HepG2 (cell line): ENCODE measurements around the gene SYT15B. TPM values are rescaled to one million over a fixed set of nuclear protein-coding genes. Genes with fewer than 3 reads are reported as not detected.
"Not testable (repeated sequence)": the region's sequence is repeated elsewhere in the genome, so short reads cannot be mapped to it uniquely, and the experiment has no call there.

ENCODE experiments used
- ATAC-seq: fragments of 200-7000 bp; cut with Tn5 transposase; 3 replicates; pipeline ENCODE4 v1.9.1; 2020; ENCODE audit warnings: mild to moderate bottlenecking, moderate library complexity
- BruUV-seq: library from RNA; stranded (reverse); fragments of 400-500 nt; replicated peaks from 2 replicates; lab custom pipeline; 2021; lab: Mats Ljungman, UMichigan
- CTCF ChIA-PET: fragments of 300-600 bp; formaldehyde crosslinking; extraction: SDS; loops from one replicate; lab custom pipeline; 2021; ENCODE audit warnings: low total read pairs, inconsistent platforms, low intra/inter-chr PET ratio; lab: Yijun Ruan, JAX
- POLR2A ChIA-PET: fragments of 350-600 bp; sonication (Branson Sonifier 250); formaldehyde crosslinking; loops from one replicate; lab custom pipeline; 2020; ENCODE audit warnings: antibody characterized with exemption, inconsistent platforms; lab: Yijun Ruan, JAX
- DNase-seq: peaks from one replicate; pipeline ENCODE4 v3.0.0-alpha.2; 2015; ENCODE audit warnings: low spot score
- FAIRE-seq: peaks from 3 replicates; lab custom pipeline; 2011; peaks lifted over from hg19 to GRCh38; lab: Jason Lieb, UNC
- H2AFZ ChIP-seq: one replicate; pipeline ENCODE4 v1.6.1; 2011; ENCODE audit warnings: low read length, inconsistent platforms
- H3K27ac ChIP-seq: fragments of 300-600 bp; 3 replicates; pipeline ENCODE4 v1.8.0; 2011; ENCODE audit warnings: mixed run types, mild to moderate bottlenecking, mixed read lengths, low read length, inconsistent platforms; ENCODE audit not compliant: insufficient read depth; ENCODE audit errors: extremely low read length
- H3K27me3 ChIP-seq, 2 experiments: fragments of 200-600 bp in 1 of 2; 2 replicates in 1 of 2; 3 replicates in 1 of 2; pipeline versions ENCODE4 v1.6.0 to v1.8.0; 2011; ENCODE audit warnings: low read length in 2 of 2, mild to moderate bottlenecking in 2 of 2, moderate library complexity in 2 of 2, inconsistent platforms in 1 of 2; ENCODE audit not compliant: insufficient read depth in 2 of 2, control insufficient read depth in 1 of 2
- H3K36me3 ChIP-seq, 2 experiments: fragments of 200-600 bp in 1 of 2; replicated peaks in 1 of 2; 2 replicates in 1 of 2; 3 replicates in 1 of 2; pipeline versions ENCODE4 v1.5.1 to v1.8.0; 2011; ENCODE audit warnings: low read length in 2 of 2, inconsistent platforms in 1 of 2; ENCODE audit not compliant: insufficient read depth in 2 of 2, control insufficient read depth in 1 of 2
- H3K4me1 ChIP-seq: 2 replicates; pipeline ENCODE4 v1.5.1; 2012; ENCODE audit warnings: low read length, inconsistent platforms; ENCODE audit not compliant: insufficient read depth
- H3K4me2 ChIP-seq: 2 replicates; pipeline ENCODE4 v1.6.0; 2011; ENCODE audit warnings: low read depth, low read length, inconsistent platforms
- H3K4me3 ChIP-seq, 3 experiments: fragments of 200-600 bp in 1 of 3; sonication (generic), shearing (Covaris generic) in 1 of 3; replicated peaks in 1 of 3; 2 replicates each; pipeline ENCODE4 v1.5.1; 2011 to 2016; ENCODE audit warnings: low read length in 3 of 3, inconsistent platforms in 2 of 3, low read depth in 2 of 3, mild to moderate bottlenecking in 2 of 3, control low read depth in 1 of 3, mixed read lengths in 1 of 3; ENCODE audit not compliant: insufficient read depth in 1 of 3
- H3K79me2 ChIP-seq: one replicate; pipeline ENCODE4 v1.6.1; 2011; ENCODE audit warnings: low read length, inconsistent platforms; ENCODE audit not compliant: insufficient read depth
- H3K9ac ChIP-seq: 2 replicates; pipeline ENCODE4 v1.6.0; 2011; ENCODE audit warnings: mild to moderate bottlenecking, low read depth, low read length, inconsistent platforms; ENCODE audit not compliant: insufficient read depth
- H3K9me3 ChIP-seq: 2 replicates; pipeline ENCODE4 v1.5.1; 2012; ENCODE audit warnings: mild to moderate bottlenecking, low read length
- H4K20me1 ChIP-seq: 2 replicates; pipeline ENCODE4 v1.6.0; 2011; ENCODE audit warnings: inconsistent platforms, mild to moderate bottlenecking, low read length, moderate library complexity; ENCODE audit not compliant: insufficient read depth
- HNF4A ChIP-seq: sonication (generic); formaldehyde crosslinking; IDR thresholded peaks from 2 replicates; pipeline ENCODE4 v1.4.0; 2020; ENCODE audit warnings: missing genetic modification reagents
- NR2F6 ChIP-seq, 2 experiments: IDR thresholded peaks; 2 replicates each; pipeline ENCODE4 v1.6.1; 2016; ENCODE audit warnings: antibody characterized with exemption in 1 of 2, mild to moderate bottlenecking in 1 of 2
- SALL1 ChIP-seq: sonication (generic); formaldehyde crosslinking; IDR thresholded peaks from 2 replicates; pipeline ENCODE4 v1.8.0; 2022; ENCODE audit warnings: mild to moderate bottlenecking, missing genetic modification reagents
- WGBS: methylation state at CpG from one replicate; pipeline ENCODE4 v1.1.6; 2017; ENCODE audit warnings: low lambda C conversion rate; 5-methylcytosine and 5-hydroxymethylcytosine counted together
- in situ Hi-C: cut with HindIII; loops from 2 replicates; pipeline ENCODE4 v1.10.0; 2017; ENCODE audit warnings: low pct_unique_long_range_greater_than_20kb; ENCODE audit not compliant: extremely low pct_ligation_motif_present
- intact Hi-C: fragments of 100-400 bp; cut with micrococcal nuclease; formaldehyde crosslinking; loops from one replicate; pipeline ENCODE4 v1.10.0; 2022; ENCODE audit not compliant: unreplicated experiment
- polyA plus RNA-seq, 8 experiments: library from polyadenylated mRNA; depleted of rRNA in 3 of 8; stranded (reverse) in 7 of 8; unstranded in 1 of 8; fragments of >200 nt; fragmentation: Illumina TruSeq in 4 of 8; extraction: Trizol in 4 of 8; gene quantifications; 2 replicates each; pipeline versions ENCODE4 v1.2.1 to v1.2.3, GENCODE V29; 2011 to 2016; ENCODE audit warnings: low read depth in 4 of 8, missing spikeins in 1 of 8, mixed read lengths in 1 of 8; ENCODE audit not compliant: insufficient read depth in 1 of 8
- total RNA-seq, 5 experiments: library from RNA; depleted of rRNA; stranded (reverse); fragments of >200 nt; fragmentation: Illumina TruSeq; extraction: Trizol; gene quantifications; 2 replicates each; pipeline ENCODE4 v1.2.3, GENCODE V29; 2016; ENCODE audit warnings: low read depth in 1 of 5
- TF ChIP-seq, protein P1 (sequence below): sonication (generic); formaldehyde crosslinking; IDR thresholded peaks from 2 replicates; pipeline ENCODE4 v1.4.0; 2020; ENCODE audit warnings: missing genetic modification reagents

The SYT15B gene
- total and polyA plus RNA-seq, 2 of the 13 experiments (the other 11 are each of a cell fraction or from before 2014, with no cell fraction given): not detected

- DNase-seq; H3K9ac ChIP-seq; H3K4me2 ChIP-seq; FAIRE-seq; H3K4me1 ChIP-seq; H3K4me3 ChIP-seq; H3K36me3 ChIP-seq; BruUV-seq; H2AFZ ChIP-seq; intact Hi-C loops; H3K27ac ChIP-seq; H3K27me3 ChIP-seq; H3K9me3 ChIP-seq; in situ Hi-C loops; POLR2A ChIA-PET; H4K20me1 ChIP-seq; H3K79me2 ChIP-seq; CTCF ChIA-PET; TF ChIP-seq NR2F6 (CRISPR knock-in tag; IDR thresholded peaks at IDR 0.05): not testable (repeated sequence)
- WGBS: 65% methylated on average over 4 of the region's 8 CpGs
- peak; percentile 46; the same call in 1 of the 3 replicates for ATAC-seq
- peak; percentile 25; the same call in 1 of the 2 replicates for TF ChIP-seq NR2F6 (IDR thresholded peaks at IDR 0.05)
- peak; percentile 49; the same call in 1 of the 2 replicates for TF ChIP-seq SALL1 (CRISPR knock-in tag)
- peak; percentile 39 for TF ChIP-seq HNF4A (CRISPR knock-in tag)
- TF ChIP-seq, protein P1, sequence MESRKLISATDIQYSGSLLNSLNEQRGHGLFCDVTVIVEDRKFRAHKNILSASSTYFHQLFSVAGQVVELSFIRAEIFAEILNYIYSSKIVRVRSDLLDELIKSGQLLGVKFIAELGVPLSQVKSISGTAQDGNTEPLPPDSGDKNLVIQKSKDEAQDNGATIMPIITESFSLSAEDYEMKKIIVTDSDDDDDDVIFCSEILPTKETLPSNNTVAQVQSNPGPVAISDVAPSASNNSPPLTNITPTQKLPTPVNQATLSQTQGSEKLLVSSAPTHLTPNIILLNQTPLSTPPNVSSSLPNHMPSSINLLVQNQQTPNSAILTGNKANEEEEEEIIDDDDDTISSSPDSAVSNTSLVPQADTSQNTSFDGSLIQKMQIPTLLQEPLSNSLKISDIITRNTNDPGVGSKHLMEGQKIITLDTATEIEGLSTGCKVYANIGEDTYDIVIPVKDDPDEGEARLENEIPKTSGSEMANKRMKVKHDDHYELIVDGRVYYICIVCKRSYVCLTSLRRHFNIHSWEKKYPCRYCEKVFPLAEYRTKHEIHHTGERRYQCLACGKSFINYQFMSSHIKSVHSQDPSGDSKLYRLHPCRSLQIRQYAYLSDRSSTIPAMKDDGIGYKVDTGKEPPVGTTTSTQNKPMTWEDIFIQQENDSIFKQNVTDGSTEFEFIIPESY (CRISPR knock-in tag): peak; percentile 81
These were observed 46.2 kb downstream of the SYT15B start for GRCh38 chr10:47717011-47717769.

Other genes with a start within 250 kb of the SYT15B start
- gene AGAP9, start 240.0 kb downstream of the SYT15B start, total RNA-seq (2016; rRNA removed; fragmentation: Illumina TruSeq; extraction: Trizol): 2.3 and 5.1 TPM in 2 replicates
- 12.0 TPM in 2 replicates for gene AGAP9, start 240.0 kb downstream of the SYT15B start, polyA plus RNA-seq (2011; rRNA removed)
- not detected in 2 replicates for gene NPY4R2, start 155.1 kb upstream of the SYT15B start, total RNA-seq (2016; rRNA removed; fragmentation: Illumina TruSeq; extraction: Trizol)
- not detected in 2 replicates for gene NPY4R2, start 155.1 kb upstream of the SYT15B start, polyA plus RNA-seq (2011; rRNA removed)
- gene FAM25C, start 236.2 kb upstream of the SYT15B start, total RNA-seq (2016; rRNA removed; fragmentation: Illumina TruSeq; extraction: Trizol): not detected in 2 replicates
- gene FAM25C, start 236.2 kb upstream of the SYT15B start, polyA plus RNA-seq (2011; rRNA removed): not detected in 2 replicates